IMR-90 (cell line): ENCODE results near the gene HSD17B14. TPM values are rescaled to one million over a fixed set of nuclear protein-coding genes. Genes with fewer than 3 reads are reported as not detected.

Experiments
- ATAC-seq: fragments of 200-7000 bp; cut with Tn5 transposase; 2 replicates; pipeline ENCODE4 v1.9.1; 2020; ENCODE audit warnings: low read depth, mild to moderate bottlenecking, moderate library complexity
- BruUV-seq: library from RNA; stranded (reverse); fragments of 400-500 nt; replicated peaks from 2 replicates; lab custom pipeline; 2021; lab: Mats Ljungman, UMichigan
- CTCF ChIA-PET: fragments of 300-600 bp; formaldehyde crosslinking; extraction: SDS; loops from one replicate; lab custom pipeline; 2021; ENCODE audit warnings: antibody characterized with exemption; lab: Yijun Ruan, JAX
- POLR2A ChIA-PET: fragments of 300-600 bp; sonication (Branson Sonifier 250); formaldehyde crosslinking; loops from one replicate; lab custom pipeline; 2022; ENCODE audit warnings: antibody characterized with exemption; ENCODE audit not compliant: unreplicated experiment; lab: Charles Lee
- DNase-seq: peaks from one replicate; pipeline ENCODE4 v3.0.0; 2013
- H2AFZ ChIP-seq: replicated peaks from 2 replicates; pipeline ENCODE3; 2013; ENCODE audit warnings: low read length, mild to moderate bottlenecking; ENCODE audit not compliant: poor library complexity
- H2AK5ac ChIP-seq: 2 replicates; pipeline ENCODE4 v1.6.1; 2013; ENCODE audit warnings: low read depth, low read length, inconsistent platforms
- H2AK9ac ChIP-seq: replicated peaks from 2 replicates; pipeline ENCODE3; 2013; ENCODE audit warnings: mild to moderate bottlenecking, low read depth, low read length, moderate library complexity; ENCODE audit not compliant: poor library complexity
- H2BK120ac ChIP-seq: 2 replicates; pipeline ENCODE4 v1.6.1; 2013; ENCODE audit warnings: low read depth, low read length, inconsistent platforms
- H2BK15ac ChIP-seq: 3 replicates; pipeline ENCODE4 v1.6.1; 2013; ENCODE audit warnings: low read depth, low read length, inconsistent platforms
- H2BK20ac ChIP-seq: 2 replicates; pipeline ENCODE4 v1.6.1; 2013; ENCODE audit warnings: low read depth, mild to moderate bottlenecking, inconsistent platforms, low read length, moderate library complexity
- H2BK5ac ChIP-seq: 2 replicates; pipeline ENCODE4 v1.6.1; 2013; ENCODE audit warnings: mild to moderate bottlenecking, low read depth, low read length, inconsistent platforms; ENCODE audit not compliant: poor library complexity, severe bottlenecking
- H3K14ac ChIP-seq: replicated peaks from 2 replicates; pipeline ENCODE4 v1.6.1; 2013; ENCODE audit warnings: low read depth, low read length, inconsistent platforms
- H3K18ac ChIP-seq: 2 replicates; pipeline ENCODE4 v1.6.1; 2013; ENCODE audit warnings: low read depth, low read length, control low read depth
- H3K23ac ChIP-seq: 2 replicates; pipeline ENCODE4 v1.6.1; 2013; ENCODE audit warnings: low read depth, low read length, inconsistent platforms
- H3K27ac ChIP-seq: 2 replicates; pipeline ENCODE4 v1.5.1; 2013; ENCODE audit warnings: mild to moderate bottlenecking, control low read depth, low read length; ENCODE audit not compliant: insufficient read depth
- H3K27me3 ChIP-seq: 2 replicates; pipeline ENCODE4 v1.6.1; 2013; ENCODE audit warnings: low read length; ENCODE audit not compliant: control insufficient read depth, insufficient read depth
- H3K36me3 ChIP-seq: 2 replicates; pipeline ENCODE4 v1.6.1; 2013; ENCODE audit warnings: low read length, mixed read lengths; ENCODE audit not compliant: control insufficient read depth, insufficient read depth
- H3K4ac ChIP-seq: 2 replicates; pipeline ENCODE4 v1.6.1; 2013; ENCODE audit warnings: low read depth, low read length, inconsistent platforms
- H3K4me1 ChIP-seq: 2 replicates; pipeline ENCODE4 v1.6.1; 2013; ENCODE audit warnings: low read length, mixed read lengths; ENCODE audit not compliant: control insufficient read depth, insufficient read depth
- H3K4me2 ChIP-seq: 2 replicates; pipeline ENCODE4 v1.6.1; 2013; ENCODE audit warnings: low read depth, mild to moderate bottlenecking, control low read depth, low read length, moderate library complexity
- H3K4me3 ChIP-seq: 2 replicates; pipeline ENCODE4 v1.5.1; 2013; ENCODE audit warnings: low read depth, mild to moderate bottlenecking, control low read depth, low read length, moderate library complexity; ENCODE audit not compliant: insufficient read depth
- H3K56ac ChIP-seq: 2 replicates; pipeline ENCODE4 v1.6.1; 2013; ENCODE audit warnings: low read length, inconsistent platforms; ENCODE audit not compliant: insufficient read depth; ENCODE audit errors: extremely low read depth
- H3K79me1 ChIP-seq, 2 experiments: 2 replicates each; pipeline ENCODE4 v1.6.1; 2013; ENCODE audit warnings: low read length in 2 of 2, inconsistent platforms in 1 of 2, low read depth in 1 of 2
- H3K9ac ChIP-seq: 2 replicates; pipeline ENCODE4 v1.6.1; 2013; ENCODE audit warnings: low read depth, low read length, control low read depth
- H3K9me1 ChIP-seq: 2 replicates; pipeline ENCODE4 v1.6.1; 2013; ENCODE audit warnings: low read length, inconsistent platforms; ENCODE audit not compliant: insufficient read depth
- H3K9me3 ChIP-seq: 2 replicates; pipeline ENCODE4 v1.6.1; 2013; ENCODE audit warnings: low read length; ENCODE audit not compliant: control insufficient read depth, insufficient read depth
- H4K20me1 ChIP-seq: 2 replicates; pipeline ENCODE4 v1.6.1; 2013; ENCODE audit warnings: low read length, inconsistent platforms; ENCODE audit not compliant: insufficient read depth
- H4K5ac ChIP-seq: 2 replicates; pipeline ENCODE4 v1.6.1; 2013; ENCODE audit warnings: mild to moderate bottlenecking, low read depth, low read length, control low read depth
- H4K8ac ChIP-seq, 2 experiments: 2 replicates each; pipeline ENCODE4 v1.6.1; 2013; ENCODE audit warnings: low read depth in 2 of 2, low read length in 2 of 2, control low read depth in 1 of 2, inconsistent platforms in 1 of 2
- H4K91ac ChIP-seq: 2 replicates; pipeline ENCODE4 v1.6.1; 2013; ENCODE audit warnings: low read depth, low read length, inconsistent platforms; ENCODE audit not compliant: insufficient read depth
- MAZ ChIP-seq: IDR thresholded peaks from 2 replicates; pipeline ENCODE4 v1.6.1; 2012; ENCODE audit warnings: low read depth, mild to moderate bottlenecking, low read length, improper control_type of control experiment, moderate library complexity, borderline replicate concordance
- RAD21 ChIP-seq: IDR thresholded peaks from 2 replicates; pipeline ENCODE4 v1.6.1; 2012; ENCODE audit warnings: low read length, improper control_type of control experiment
- WGBS, 2 experiments: methylation state at CpG; one replicate each; pipeline versions ENCODE4 v1.1.5 to v1.1.7; 2013; ENCODE audit warnings: missing lambda C conversion rate in 2 of 2; ENCODE audit not compliant: insufficient read length in 1 of 2; ENCODE audit errors: extremely low coverage in 2 of 2; 5-methylcytosine and 5-hydroxymethylcytosine counted together
- dilution Hi-C: fragments of 300-500 bp; cut with HindIII; formaldehyde crosslinking; loops from one replicate; pipeline ENCODE4 v1.14.3; 2018; ENCODE audit warnings: low sequenced_read_pairs; ENCODE audit not compliant: unreplicated experiment
- in situ Hi-C: fragments of 300-500 bp; cut with MboI; formaldehyde crosslinking; loops from 3 replicates; pipeline ENCODE4 v1.14.3; 2019; ENCODE audit warnings: low sequenced_read_pairs, inconsistent platforms, mixed read lengths
- intact Hi-C: fragments of 100-400 bp; cut with micrococcal nuclease; formaldehyde crosslinking; loops from 2 replicates; pipeline ENCODE4 v1.10.0; 2022
- polyA plus RNA-seq, 3 experiments: library from polyadenylated mRNA; depleted of rRNA; stranded (reverse); fragments of >200 nt; gene quantifications; 2 replicates each; pipeline ENCODE4 v1.2.3, GENCODE V29; 2012; ENCODE audit warnings: low replicate concordance in 1 of 3
- total RNA-seq: library from RNA; depleted of rRNA; stranded (reverse); fragments of >200 nt; gene quantifications from 2 replicates; pipeline ENCODE4 v1.2.3, GENCODE V29; 2012

The HSD17B14 gene
- total and polyA plus RNA-seq, 2 of the 4 experiments (the other 2 are of a cell fraction), result 0.54 to 4.5 TPM

GRCh38 chr19:48845384-48845783 lies 9.1 kb upstream of the HSD17B14 start:
- Histone ChIP-seq H3K56ac (no peak overlapping the region), H3K14ac (no peak overlapping the region), H3K9me3 (no peaks in the 10 kb centered on the region), H4K91ac (no peak overlapping the region), H2AFZ (no peak overlapping the region), H3K9me1 (no peaks in the 10 kb centered on the region), H3K23ac (no peak overlapping the region), H2BK20ac (no peak overlapping the region), H4K8ac (no peak overlapping the region), H3K36me3 (peaks cover 25% of the 10 kb centered on the region), H4K20me1 (no peaks in the 10 kb centered on the region), H3K27me3 (no peaks in the 10 kb centered on the region), H2BK15ac (no peak overlapping the region), H2BK5ac (no peak overlapping the region), H4K5ac (no peak overlapping the region), H2AK5ac (no peak overlapping the region), H3K9ac (no peak overlapping the region), H3K4me3 (no peak overlapping the region), H2AK9ac (no peak overlapping the region), H3K27ac (no peak overlapping the region), H3K79me1 (no peaks in the 10 kb centered on the region), H3K4ac (no peak overlapping the region), H3K4me1 (no peaks in the 10 kb centered on the region), H2BK120ac (no peak overlapping the region), H3K4me2 (no peak overlapping the region), H3K18ac (no peak overlapping the region)
- 91% methylated on average over 5 of the region's 15 CpGs; no CpG with 5 or more reads in 1 of the 2 experiments for WGBS, 2 experiments
- DNase-seq (no peak), ATAC-seq (no peak)
- intact Hi-C loops (no loop called here), dilution Hi-C loops (no loop called here), in situ Hi-C loops (no loop called here)
- no peak for TF ChIP-seq MAZ
- TF ChIP-seq RAD21, result no peak
- BruUV-seq, result no TSS peak
- ChIA-PET CTCF (interaction anchor here (1.0 kb wide), 1 partner anchor 58 kb away, joined by 3 read pairs; no protein-coding TSS in a partner anchor), POLR2A (no interaction called here)
